WTC11 (cell line): ENCODE results near the gene IKBKE. TPM values are rescaled to one million over a fixed set of nuclear protein-coding genes. Genes with fewer than 3 reads are reported as not detected.
A peak's percentile ranks its signal among the peaks of the same experiment; 100 is the strongest.

Source experiments
- ATAC-seq: fragments of 200-7000 bp; cut with Tn5 transposase; 2 replicates; pipeline ENCODE4 v1.10.0; 2021; ENCODE audit warnings: mild to moderate bottlenecking, moderate library complexity
- CTCF ChIA-PET: fragments of 300-600 bp; sonication (Branson Sonifier 250); formaldehyde crosslinking; loops from one replicate; lab custom pipeline; 2021; ENCODE audit warnings: antibody characterized with exemption; lab: Charles Lee
- POLR2A ChIA-PET: fragments of 350-600 bp; sonication (Branson Sonifier 250); formaldehyde crosslinking; loops from one replicate; lab custom pipeline; 2021; ENCODE audit warnings: antibody characterized with exemption; lab: Charles Lee
- DNase-seq: peaks from one replicate; pipeline ENCODE4 v3.0.0; 2021; ENCODE audit warnings: low spot score
- H3K27ac Mint-ChIP-seq: 2 replicates; pipeline ENCODE4 v1.8.0; 2021; ENCODE audit warnings: mixed read lengths
- H3K27me3 Mint-ChIP-seq: 2 replicates; pipeline ENCODE4 v1.8.0; 2021; ENCODE audit warnings: low read depth, mild to moderate bottlenecking, moderate library complexity, mixed read lengths
- H3K36me3 Mint-ChIP-seq: 2 replicates; pipeline ENCODE4 v1.8.0; 2021; ENCODE audit warnings: mixed read lengths
- H3K4me1 Mint-ChIP-seq: 2 replicates; pipeline ENCODE4 v1.8.0; 2022; ENCODE audit warnings: mixed read lengths
- H3K4me3 Mint-ChIP-seq: 2 replicates; pipeline ENCODE4 v1.8.0; 2021; ENCODE audit warnings: mild to moderate bottlenecking, moderate library complexity, mixed read lengths
- H3K9me3 Mint-ChIP-seq: 2 replicates; pipeline ENCODE4 v1.8.0; 2021; ENCODE audit warnings: mixed read lengths
- CREB1 ChIP-seq: sonication (generic); formaldehyde crosslinking; IDR thresholded peaks from 2 replicates; pipeline ENCODE4 v1.8.0; 2023; ENCODE audit warnings: mild to moderate bottlenecking, missing genetic modification reagents
- CREM ChIP-seq: sonication (generic); formaldehyde crosslinking; IDR thresholded peaks from 2 replicates; pipeline ENCODE4 v1.8.1; 2022; ENCODE audit warnings: mild to moderate bottlenecking, missing genetic modification reagents, moderate library complexity
- E2F1 ChIP-seq: sonication (generic); formaldehyde crosslinking; IDR thresholded peaks from 2 replicates; pipeline ENCODE4 v1.8.0; 2022; ENCODE audit warnings: mild to moderate bottlenecking, missing genetic modification reagents
- ESRRA ChIP-seq: sonication (generic); formaldehyde crosslinking; IDR thresholded peaks from 2 replicates; pipeline ENCODE4 v1.8.1; 2022; ENCODE audit warnings: mild to moderate bottlenecking, missing genetic modification reagents, borderline replicate concordance
- HMGXB4 ChIP-seq: sonication (generic); formaldehyde crosslinking; IDR thresholded peaks from 2 replicates; pipeline ENCODE4 v1.8.1; 2023; ENCODE audit warnings: mild to moderate bottlenecking, moderate library complexity, missing genetic modification reagents
- IRF2 ChIP-seq: sonication (generic); formaldehyde crosslinking; IDR thresholded peaks from 2 replicates; pipeline ENCODE4 v1.8.0; 2022; ENCODE audit warnings: low read depth, missing genetic modification reagents, borderline replicate concordance
- KAT7 ChIP-seq: sonication (generic); formaldehyde crosslinking; IDR thresholded peaks from 2 replicates; pipeline ENCODE4 v1.8.1; 2023; ENCODE audit warnings: missing genetic modification reagents, mild to moderate bottlenecking, borderline replicate concordance
- MAX ChIP-seq: sonication (generic); formaldehyde crosslinking; IDR thresholded peaks from 2 replicates; pipeline ENCODE4 v1.8.0; 2022; ENCODE audit warnings: mild to moderate bottlenecking, missing genetic modification reagents
- NR2C2 ChIP-seq: sonication (generic); formaldehyde crosslinking; IDR thresholded peaks from 2 replicates; pipeline ENCODE4 v1.8.0; 2022; ENCODE audit warnings: mild to moderate bottlenecking, missing genetic modification reagents
- NR3C1 ChIP-seq: sonication (generic); formaldehyde crosslinking; conservative IDR thresholded peaks from 2 replicates; pipeline ENCODE4 v1.8.1; 2023; ENCODE audit warnings: low read depth, mild to moderate bottlenecking, missing genetic modification reagents
- SP1 ChIP-seq: sonication (generic); formaldehyde crosslinking; conservative IDR thresholded peaks from 2 replicates; pipeline ENCODE4 v1.8.1; 2022; ENCODE audit warnings: missing genetic modification reagents
- TCF7 ChIP-seq: sonication (generic); formaldehyde crosslinking; IDR thresholded peaks from 2 replicates; pipeline ENCODE4 v1.8.0; 2022; ENCODE audit warnings: mild to moderate bottlenecking, low read depth, missing genetic modification reagents, moderate library complexity
- ZNF138 ChIP-seq: sonication (generic); formaldehyde crosslinking; conservative IDR thresholded peaks from 2 replicates; pipeline ENCODE4 v1.8.1; 2022; ENCODE audit warnings: mild to moderate bottlenecking, moderate library complexity, missing genetic modification reagents
- ZNF263 ChIP-seq: sonication (generic); formaldehyde crosslinking; IDR thresholded peaks from 2 replicates; pipeline ENCODE4 v1.8.1; 2022; ENCODE audit warnings: low read depth, mild to moderate bottlenecking, moderate library complexity, missing genetic modification reagents
- ZNF396 ChIP-seq: fragments of 250-450 bp; sonication (Bioruptor Pico); IDR thresholded peaks from 2 replicates; pipeline ENCODE4 v1.8.0; 2021; ENCODE audit warnings: mild to moderate bottlenecking, moderate library complexity, borderline replicate concordance
- total RNA-seq: library from RNA; stranded (reverse); gene quantifications from 3 replicates; pipeline ENCODE4 v1.2.3, GENCODE V29; 2021
- TF ChIP-seq, protein P1 (sequence below): sonication (generic); formaldehyde crosslinking; conservative IDR thresholded peaks from 2 replicates; pipeline ENCODE4 v1.8.1; 2023; ENCODE audit warnings: mild to moderate bottlenecking, low read depth, missing genetic modification reagents, moderate library complexity
- TF ChIP-seq, protein P2 (sequence below): sonication (generic); formaldehyde crosslinking; IDR thresholded peaks from 2 replicates; pipeline ENCODE4 v1.8.0; 2022; ENCODE audit warnings: missing genetic modification reagents
- TF ChIP-seq, protein P3 (sequence below): fragments of 250-450 bp; sonication (Bioruptor Pico); IDR thresholded peaks from 2 replicates; pipeline ENCODE4 v1.9.0; 2021; ENCODE audit warnings: mild to moderate bottlenecking
- TF ChIP-seq, protein P4 (sequence below): sonication (generic); formaldehyde crosslinking; IDR thresholded peaks from 2 replicates; pipeline ENCODE4 v1.8.0; 2022; ENCODE audit warnings: mild to moderate bottlenecking, missing genetic modification reagents

The IKBKE gene
- total RNA-seq, 1 experiment from 2014 or later, result 8.1 TPM

DNA sequence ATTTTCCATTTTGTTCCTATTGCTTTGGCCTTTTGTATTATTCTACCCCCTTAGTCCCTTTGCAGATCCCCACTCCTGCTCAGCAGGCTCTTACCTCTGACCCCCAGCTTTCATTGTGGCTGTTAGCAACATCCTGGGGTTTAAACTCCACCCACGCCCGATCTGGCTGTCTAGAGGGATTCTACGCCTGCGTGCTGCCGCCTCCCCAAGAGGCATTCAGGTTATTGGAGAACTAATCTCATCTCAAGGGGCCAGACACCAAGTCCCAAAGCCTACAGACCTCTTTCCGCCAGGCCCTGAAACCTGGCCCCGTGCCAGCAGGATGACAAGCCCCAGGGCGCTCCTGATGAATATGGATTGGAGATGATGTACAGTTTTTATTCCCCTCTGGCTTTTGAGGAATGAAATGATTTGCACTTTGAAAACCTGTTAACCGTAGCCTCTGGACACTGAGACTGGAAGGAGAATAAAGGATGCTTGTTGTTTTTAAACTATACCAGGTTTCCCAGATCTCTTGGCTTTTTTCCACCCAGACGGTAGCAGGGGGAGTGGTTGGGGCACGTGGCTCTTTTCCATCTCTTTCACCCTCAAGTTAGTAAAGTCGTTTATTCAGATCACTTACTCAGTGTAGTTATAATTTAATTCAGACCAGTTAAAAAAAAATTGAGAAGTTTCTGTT lies 14.5 kb upstream of the IKBKE start:
- no peaks in the 10 kb centered on the region for H3K9me3 Mint-ChIP-seq
- peak overlapping the region; percentile 44; the same call in 1 of the 2 replicates for H3K27ac Mint-ChIP-seq
- no peak overlapping the region for H3K4me3 Mint-ChIP-seq
- no peak for DNase-seq
- POLR2A ChIA-PET, result no interaction called here
- no peaks in the 10 kb centered on the region for H3K27me3 Mint-ChIP-seq
- H3K4me1 Mint-ChIP-seq, result peaks cover 24% of the 10 kb centered on the region
- no peak for TF ChIP-seq NR2C2
- no peak for TF ChIP-seq ESRRA
- TF ChIP-seq SP1 (CRISPR knock-in tag), result no peak
- TF ChIP-seq, protein P1, sequence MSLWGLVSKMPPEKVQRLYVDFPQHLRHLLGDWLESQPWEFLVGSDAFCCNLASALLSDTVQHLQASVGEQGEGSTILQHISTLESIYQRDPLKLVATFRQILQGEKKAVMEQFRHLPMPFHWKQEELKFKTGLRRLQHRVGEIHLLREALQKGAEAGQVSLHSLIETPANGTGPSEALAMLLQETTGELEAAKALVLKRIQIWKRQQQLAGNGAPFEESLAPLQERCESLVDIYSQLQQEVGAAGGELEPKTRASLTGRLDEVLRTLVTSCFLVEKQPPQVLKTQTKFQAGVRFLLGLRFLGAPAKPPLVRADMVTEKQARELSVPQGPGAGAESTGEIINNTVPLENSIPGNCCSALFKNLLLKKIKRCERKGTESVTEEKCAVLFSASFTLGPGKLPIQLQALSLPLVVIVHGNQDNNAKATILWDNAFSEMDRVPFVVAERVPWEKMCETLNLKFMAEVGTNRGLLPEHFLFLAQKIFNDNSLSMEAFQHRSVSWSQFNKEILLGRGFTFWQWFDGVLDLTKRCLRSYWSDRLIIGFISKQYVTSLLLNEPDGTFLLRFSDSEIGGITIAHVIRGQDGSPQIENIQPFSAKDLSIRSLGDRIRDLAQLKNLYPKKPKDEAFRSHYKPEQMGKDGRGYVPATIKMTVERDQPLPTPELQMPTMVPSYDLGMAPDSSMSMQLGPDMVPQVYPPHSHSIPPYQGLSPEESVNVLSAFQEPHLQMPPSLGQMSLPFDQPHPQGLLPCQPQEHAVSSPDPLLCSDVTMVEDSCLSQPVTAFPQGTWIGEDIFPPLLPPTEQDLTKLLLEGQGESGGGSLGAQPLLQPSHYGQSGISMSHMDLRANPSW (CRISPR knock-in tag), result no peak
- no peak for TF ChIP-seq ZNF138 (CRISPR knock-in tag)
- TF ChIP-seq, protein P2, sequence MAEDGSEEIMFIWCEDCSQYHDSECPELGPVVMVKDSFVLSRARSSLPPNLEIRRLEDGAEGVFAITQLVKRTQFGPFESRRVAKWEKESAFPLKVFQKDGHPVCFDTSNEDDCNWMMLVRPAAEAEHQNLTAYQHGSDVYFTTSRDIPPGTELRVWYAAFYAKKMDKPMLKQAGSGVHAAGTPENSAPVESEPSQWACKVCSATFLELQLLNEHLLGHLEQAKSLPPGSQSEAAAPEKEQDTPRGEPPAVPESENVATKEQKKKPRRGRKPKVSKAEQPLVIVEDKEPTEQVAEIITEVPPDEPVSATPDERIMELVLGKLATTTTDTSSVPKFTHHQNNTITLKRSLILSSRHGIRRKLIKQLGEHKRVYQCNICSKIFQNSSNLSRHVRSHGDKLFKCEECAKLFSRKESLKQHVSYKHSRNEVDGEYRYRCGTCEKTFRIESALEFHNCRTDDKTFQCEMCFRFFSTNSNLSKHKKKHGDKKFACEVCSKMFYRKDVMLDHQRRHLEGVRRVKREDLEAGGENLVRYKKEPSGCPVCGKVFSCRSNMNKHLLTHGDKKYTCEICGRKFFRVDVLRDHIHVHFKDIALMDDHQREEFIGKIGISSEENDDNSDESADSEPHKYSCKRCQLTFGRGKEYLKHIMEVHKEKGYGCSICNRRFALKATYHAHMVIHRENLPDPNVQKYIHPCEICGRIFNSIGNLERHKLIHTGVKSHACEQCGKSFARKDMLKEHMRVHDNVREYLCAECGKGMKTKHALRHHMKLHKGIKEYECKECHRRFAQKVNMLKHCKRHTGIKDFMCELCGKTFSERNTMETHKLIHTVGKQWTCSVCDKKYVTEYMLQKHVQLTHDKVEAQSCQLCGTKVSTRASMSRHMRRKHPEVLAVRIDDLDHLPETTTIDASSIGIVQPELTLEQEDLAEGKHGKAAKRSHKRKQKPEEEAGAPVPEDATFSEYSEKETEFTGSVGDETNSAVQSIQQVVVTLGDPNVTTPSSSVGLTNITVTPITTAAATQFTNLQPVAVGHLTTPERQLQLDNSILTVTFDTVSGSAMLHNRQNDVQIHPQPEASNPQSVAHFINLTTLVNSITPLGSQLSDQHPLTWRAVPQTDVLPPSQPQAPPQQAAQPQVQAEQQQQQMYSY (CRISPR knock-in tag), result no peak
- TF ChIP-seq ZNF396 (CRISPR knock-in tag), result no peak
- no peak for TF ChIP-seq MAX (CRISPR knock-in tag)
- TF ChIP-seq ZNF263, result no peak
- no peak for TF ChIP-seq TCF7 (CRISPR knock-in tag)
- no peak for TF ChIP-seq E2F1 (CRISPR knock-in tag)
- no peak for TF ChIP-seq CREB1
- no peak for TF ChIP-seq IRF2 (CRISPR knock-in tag)
- no peak for TF ChIP-seq CREM (CRISPR knock-in tag)
- TF ChIP-seq NR3C1, result no peak
- TF ChIP-seq, protein P3, sequence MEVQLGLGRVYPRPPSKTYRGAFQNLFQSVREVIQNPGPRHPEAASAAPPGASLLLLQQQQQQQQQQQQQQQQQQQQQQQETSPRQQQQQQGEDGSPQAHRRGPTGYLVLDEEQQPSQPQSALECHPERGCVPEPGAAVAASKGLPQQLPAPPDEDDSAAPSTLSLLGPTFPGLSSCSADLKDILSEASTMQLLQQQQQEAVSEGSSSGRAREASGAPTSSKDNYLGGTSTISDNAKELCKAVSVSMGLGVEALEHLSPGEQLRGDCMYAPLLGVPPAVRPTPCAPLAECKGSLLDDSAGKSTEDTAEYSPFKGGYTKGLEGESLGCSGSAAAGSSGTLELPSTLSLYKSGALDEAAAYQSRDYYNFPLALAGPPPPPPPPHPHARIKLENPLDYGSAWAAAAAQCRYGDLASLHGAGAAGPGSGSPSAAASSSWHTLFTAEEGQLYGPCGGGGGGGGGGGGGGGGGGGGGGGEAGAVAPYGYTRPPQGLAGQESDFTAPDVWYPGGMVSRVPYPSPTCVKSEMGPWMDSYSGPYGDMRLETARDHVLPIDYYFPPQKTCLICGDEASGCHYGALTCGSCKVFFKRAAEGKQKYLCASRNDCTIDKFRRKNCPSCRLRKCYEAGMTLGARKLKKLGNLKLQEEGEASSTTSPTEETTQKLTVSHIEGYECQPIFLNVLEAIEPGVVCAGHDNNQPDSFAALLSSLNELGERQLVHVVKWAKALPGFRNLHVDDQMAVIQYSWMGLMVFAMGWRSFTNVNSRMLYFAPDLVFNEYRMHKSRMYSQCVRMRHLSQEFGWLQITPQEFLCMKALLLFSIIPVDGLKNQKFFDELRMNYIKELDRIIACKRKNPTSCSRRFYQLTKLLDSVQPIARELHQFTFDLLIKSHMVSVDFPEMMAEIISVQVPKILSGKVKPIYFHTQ, result no peak
- no peak for TF ChIP-seq HMGXB4 (CRISPR knock-in tag)
- TF ChIP-seq, protein P4, sequence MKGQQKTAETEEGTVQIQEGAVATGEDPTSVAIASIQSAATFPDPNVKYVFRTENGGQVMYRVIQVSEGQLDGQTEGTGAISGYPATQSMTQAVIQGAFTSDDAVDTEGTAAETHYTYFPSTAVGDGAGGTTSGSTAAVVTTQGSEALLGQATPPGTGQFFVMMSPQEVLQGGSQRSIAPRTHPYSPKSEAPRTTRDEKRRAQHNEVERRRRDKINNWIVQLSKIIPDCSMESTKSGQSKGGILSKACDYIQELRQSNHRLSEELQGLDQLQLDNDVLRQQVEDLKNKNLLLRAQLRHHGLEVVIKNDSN, result no peak
- TF ChIP-seq KAT7, result no peak
- TF ChIP-seq, all 79 proteins: peak for 0
- CTCF ChIA-PET, result interaction anchor here (0.7 to 2.0 kb wide), 7 partner anchors 9 to 157 kb away, joined by 3 to 10 read pairs (median 4); partner anchors contain the start of gene IKBKE
- peaks cover 41% of the 10 kb centered on the region for H3K36me3 Mint-ChIP-seq
- ATAC-seq, result peak; percentile 46
